Measurements from ENCODE around the gene GIPR.
A peak's percentile ranks its signal among the peaks of the same experiment; 100 is the strongest.
"Not testable (repeated sequence)": the region's sequence is repeated elsewhere in the genome, so short reads cannot be mapped to it uniquely, and the experiment has no call there.

Gene GIPR

DNA sequence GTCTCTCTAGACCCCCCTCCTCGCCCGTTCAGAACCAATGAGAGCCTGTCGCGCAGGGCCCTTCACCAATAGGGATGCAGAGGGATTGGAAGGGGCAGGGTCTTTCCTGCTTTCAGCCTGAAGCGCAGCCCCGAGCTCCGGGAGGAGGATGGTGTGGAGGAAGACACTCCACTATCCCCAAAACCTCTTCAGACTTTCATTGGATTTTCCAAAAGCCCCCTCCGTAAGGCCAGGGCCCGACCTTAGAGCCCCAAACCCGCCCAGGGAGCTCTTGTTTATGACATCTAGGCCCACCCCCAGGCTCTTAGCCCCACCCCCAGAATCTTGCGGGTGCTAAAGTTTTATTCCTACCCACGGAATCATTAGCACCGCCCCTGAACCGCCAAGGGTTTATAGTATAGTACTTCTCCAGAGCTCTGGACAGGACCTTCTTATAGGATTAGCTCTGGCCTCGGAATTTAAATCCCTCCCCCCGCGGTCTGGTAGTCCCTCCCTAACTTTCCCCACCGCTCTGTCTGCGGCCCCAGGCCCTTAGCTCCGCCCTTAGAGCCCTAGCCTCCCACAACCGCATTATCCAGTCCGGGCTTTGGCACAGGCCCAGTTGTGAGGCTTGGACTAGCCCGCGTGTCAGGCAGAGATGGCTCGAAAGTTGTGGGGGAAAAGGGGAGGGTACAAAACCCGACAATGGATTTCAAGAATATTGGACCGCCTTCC is 22.2 kb upstream of the GIPR start:
- DNase-seq, result peak; percentile 55 to 96 (median 88)

DNA sequence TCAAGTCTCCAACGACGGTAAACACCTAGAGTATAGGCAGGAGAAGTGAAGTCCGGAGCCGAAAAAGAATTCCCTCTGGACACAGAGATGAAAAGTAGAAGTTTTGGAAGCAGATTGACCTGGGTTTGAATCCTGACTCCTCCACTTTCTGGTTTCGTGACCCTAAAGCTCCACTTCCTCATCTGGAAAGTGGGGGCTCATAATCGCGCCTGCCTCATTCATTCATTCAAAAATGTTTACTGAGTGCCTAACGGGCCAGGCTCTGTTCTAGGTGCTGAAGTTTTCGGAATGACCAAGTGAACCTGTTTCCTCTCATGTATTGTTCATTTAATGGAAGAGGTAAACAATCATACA is 21.7 kb upstream of the GIPR start:
- no peak for DNase-seq

DNA sequence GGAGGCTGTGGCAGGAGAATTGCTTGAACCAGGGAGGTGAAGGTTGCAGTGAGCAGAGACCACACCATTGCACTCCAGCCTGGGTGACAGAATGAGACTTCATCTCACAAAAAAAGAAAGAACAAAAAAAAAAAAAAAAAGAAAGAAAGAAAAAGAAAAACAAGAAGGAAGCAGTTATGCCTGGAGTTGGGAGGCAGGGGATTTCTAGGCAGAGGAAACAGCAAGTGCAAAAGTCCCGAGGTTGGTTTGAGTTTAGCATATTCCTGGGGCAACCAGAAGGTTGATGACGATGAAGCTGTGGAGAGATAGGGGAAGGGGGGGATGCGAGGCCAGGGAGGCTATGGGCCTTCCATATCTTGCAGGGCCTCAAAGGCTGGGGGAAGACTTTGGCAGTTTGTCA is 17.3 kb upstream of the GIPR start:
- no peak for DNase-seq

DNA sequence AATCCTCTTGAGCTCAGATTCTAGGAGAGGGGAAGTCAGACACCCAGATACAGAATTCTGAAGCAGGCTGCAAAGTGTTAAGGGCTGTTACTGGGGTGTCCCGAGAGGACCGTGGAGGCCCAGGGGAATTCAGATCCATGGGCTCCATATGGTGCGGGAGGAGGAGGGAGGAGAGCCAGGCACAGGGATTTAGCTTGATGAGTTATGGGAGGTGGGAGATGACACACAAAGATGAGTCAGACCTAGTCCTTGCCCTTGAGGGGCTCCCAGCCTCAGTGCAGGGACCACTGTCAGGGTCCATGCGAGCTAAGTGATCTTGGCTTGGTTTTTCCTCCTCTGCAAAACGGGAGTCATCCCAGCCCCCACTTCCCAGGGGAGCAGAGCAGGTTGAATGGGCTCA is 14.4 kb upstream of the GIPR start:
- no peak for DNase-seq

DNA sequence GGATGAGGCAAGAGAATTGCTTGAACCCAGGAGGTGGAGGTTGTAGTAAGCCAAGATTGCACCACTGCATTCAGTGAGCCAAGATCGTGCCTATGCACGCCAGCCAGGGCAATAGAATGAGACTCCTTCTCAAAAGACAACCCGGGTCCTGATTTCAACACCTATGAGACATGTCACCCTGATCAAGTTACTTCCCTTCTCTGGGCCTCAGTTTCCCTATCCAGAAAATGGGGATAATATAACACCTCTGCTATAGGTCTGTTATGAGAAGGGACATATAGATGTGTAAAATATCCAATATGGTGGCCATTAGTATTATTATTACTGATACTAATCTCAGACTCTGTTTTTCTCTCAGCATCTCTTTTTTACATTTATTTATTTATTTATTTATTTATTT is 12.9 kb upstream of the GIPR start:
- no peak for DNase-seq

DNA sequence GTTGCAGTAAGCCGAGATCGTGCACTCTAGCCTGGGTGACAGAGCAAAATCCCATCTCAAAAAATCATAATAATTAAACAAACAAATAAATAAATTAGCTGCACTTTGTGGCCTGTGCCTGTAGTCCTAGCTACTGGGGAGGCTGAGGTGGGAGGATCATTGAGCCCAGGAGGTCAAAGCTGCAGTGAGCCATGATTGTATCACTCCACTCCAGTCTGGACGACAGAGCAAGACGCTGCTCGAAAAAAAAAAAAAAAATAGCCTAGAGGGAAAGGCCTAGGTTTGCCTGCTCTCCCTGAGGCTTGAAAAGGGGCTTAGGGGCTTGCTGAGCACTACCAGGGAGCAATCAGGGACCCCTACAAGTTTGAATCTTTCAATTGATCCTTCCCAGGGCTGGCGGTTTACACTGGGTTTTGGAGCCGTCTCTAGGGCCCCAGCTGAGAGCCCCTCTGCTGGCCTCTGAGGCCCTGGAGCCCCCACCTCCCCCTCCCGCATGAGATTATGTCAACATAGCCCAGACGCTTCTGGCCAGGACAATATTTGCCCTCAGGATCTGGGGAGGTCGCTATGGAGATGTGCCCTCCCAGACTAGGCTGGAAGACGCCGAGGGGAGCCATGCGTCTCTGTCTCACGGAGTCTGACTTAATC is 10.4 kb upstream of the GIPR start:
- DNase-seq, result no peak

DNA sequence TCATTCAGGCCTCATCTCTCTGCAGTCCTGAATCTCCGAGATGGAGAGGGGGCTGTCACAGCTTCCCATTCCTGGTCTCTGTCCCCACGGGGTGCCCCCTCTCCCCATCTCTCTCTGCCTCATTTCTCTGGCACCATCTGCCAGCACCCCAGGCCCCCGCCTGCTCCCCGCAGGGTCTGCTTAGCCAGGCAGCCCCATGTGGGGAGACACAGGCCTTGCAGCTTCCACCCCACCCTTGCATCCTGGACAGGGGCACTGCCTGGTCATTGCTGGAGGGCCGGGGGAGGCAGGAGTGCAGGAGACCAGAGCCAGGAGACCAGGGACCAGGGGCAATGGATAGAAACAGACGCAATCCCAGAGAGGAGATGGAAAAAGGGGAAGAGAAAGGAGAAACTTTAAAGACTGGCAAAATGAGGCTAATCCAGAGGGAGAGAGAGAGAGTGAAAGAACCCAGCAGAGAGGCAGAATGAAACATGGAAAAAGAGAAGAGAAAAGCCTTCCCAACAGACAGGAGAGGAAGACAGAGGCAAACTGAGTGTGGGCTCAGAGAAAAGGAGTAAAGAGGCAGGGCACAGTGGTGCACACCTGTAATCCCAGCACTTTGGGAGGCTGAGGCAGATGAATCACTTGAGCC is 8.8 kb upstream of the GIPR start:
- DNase-seq, result no peak

DNA sequence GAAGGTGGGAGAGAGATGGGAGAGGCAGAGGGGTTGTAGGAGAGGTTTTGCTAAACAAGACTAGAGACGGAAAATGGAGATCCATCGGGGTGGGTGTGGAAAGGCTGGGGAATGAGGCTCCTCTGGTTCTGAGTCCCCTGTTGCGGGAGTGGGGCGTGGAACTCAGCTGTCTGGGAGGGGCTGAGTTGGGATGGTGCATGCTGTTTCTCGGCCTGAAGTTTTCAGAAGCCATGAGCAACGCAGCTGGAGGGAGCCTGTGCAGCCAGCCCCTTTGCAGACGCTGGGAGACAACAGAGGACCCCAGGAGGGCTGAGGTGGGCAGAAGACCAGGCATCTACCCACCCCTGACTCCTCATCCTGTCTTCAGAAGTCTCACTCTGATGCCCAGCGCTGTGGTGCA is 7.4 kb upstream of the GIPR start:
- no peak for DNase-seq

DNA sequence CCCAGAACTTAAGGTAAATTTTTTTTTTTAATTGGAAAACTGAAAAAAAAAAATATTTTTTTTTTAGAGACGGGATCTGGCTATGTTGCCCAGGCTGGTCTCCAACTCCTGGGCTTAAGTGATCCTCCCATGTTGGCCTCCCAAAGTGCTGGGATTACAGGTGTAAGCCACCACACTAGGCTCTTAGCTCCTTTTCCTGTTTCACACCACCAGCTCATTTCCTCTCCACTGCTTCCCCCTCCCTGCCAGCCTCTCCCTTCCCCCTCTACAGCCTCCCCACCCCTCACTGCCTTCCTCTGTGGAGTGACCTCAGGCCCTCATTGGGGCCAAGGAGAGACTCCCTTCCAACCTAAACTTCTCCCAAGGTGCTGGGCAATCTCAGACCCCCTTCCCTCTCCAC is 4.2 kb upstream of the GIPR start:
- no peak for DNase-seq

DNA sequence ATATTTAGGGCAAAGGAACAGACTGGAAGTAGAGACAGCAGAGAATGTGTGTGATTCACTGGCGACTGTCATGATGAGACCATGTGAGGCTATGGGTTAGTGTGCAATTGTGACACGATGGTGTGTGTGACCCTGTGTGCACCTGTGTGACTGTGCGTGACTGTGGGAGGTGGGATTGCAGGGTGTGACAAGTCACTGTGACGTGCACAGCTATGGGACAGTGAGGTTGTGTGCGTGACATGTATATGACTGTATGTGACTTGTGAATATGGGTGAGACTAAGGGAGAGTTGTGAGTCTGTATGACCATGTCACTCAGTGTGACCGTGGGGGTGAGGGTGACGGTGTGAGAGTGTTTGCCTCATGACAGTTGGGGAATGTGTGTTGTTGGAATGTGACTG is 3.4 kb upstream of the GIPR start:
- DNase-seq, result no peak

DNA sequence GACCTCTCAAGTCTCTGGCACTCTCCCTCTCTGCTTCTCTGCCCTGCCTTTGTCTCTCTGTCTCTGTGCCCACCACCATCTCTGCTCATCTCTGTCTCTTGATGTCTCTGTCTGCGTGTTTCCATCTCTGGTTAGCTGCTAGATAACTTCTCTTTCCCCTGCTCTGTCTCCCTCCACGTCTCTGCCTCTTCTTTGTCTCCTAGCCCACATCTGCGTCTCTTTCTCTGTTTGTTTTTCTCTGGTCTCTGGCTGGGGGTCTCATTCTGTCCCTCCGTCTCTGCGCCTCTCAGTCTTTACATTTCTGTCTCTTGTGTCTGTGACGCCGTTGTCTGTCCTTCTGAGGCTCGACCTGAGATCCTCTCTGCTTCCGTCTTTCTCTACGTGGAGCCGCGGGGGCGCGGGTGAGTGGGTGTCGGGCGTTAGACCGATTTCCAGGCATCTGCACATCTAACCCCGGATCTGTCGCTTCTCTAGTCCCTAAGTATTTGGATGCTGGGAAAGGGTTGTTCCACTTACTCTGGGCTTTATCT is 386 bp downstream of the GIPR start:
- DNase-seq, result peak in 2 of 51 donors; percentile 13 to 17

DNA sequence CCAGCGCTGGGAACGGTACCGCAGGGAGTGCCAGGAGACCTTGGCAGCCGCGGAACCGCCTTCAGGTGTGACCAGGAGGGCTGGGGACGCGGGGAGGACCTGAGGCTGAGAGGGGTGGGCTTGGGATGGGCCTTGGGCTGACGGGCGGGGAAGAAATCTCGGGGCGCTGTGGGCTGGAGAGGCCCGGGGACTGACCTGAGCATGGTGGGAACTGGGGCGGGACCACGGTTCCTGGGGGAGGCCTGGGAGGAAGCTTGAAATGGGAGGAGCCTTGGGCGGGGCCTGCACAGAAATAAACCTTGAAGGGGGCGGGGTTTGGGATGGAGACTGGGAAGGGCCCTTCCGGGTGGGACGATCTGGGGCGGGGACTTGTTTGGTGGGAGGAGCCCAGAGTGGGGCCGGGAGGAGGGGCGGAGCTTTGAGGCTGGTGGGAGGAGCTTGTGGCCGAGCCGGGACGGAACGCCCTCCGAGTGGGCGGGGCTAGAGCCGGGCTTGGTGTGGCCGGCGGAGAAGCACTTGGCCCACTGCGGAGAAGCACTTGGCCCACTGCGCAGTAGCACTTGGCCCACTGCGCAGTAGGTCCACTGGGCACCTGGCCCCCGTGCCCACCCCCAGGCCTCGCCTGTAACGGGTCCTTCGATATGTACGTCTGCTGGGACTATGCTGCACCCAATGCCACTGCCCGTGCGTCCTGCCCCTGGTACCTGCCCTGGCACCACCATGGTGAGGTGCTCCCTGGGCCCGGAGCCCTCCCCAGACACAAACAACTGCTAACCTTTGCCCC is 2.8 kb downstream of the GIPR start:
- peak in 46 of 51 donors; percentile 2 to 89 (median 53) for DNase-seq

DNA sequence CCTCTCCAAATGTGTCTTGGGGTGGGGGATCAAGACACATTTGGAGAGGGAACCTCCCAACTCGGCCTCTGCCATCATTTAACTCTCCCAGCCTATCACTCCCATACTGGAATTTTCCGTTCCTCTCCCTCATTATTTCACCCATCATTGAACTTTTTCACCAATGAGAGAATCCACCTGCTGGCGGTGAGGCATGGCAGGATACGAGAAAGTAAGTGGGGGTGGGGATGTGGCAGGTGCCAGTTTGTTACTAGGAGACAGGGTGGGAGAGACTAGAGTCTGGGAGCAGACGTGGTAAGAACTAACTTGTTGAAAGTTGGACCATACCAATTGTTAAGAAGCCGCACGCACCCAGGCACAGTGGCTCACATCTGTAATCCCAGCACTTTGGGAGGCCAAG is 6.9 kb downstream of the GIPR start:
- no peak for DNase-seq

DNA sequence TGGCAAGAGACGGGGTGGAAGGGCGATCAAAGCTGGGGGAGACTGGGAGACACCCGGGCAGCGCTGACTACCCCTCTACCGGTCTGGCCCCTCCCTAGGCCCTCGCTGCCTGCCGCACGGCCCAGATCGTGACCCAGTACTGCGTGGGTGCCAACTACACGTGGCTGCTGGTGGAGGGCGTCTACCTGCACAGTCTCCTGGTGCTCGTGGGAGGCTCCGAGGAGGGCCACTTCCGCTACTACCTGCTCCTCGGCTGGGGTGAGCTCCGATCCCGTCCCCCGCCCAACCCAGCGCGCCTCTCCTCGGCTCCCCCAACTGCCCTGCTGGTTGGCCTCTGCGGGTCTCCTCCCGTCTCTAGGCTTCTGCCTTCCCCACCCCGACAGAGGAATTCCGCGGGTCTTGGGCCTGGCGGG is 8.8 kb downstream of the GIPR start:
- DNase-seq, result peak in 1 of 51 donors; percentile 2

DNA sequence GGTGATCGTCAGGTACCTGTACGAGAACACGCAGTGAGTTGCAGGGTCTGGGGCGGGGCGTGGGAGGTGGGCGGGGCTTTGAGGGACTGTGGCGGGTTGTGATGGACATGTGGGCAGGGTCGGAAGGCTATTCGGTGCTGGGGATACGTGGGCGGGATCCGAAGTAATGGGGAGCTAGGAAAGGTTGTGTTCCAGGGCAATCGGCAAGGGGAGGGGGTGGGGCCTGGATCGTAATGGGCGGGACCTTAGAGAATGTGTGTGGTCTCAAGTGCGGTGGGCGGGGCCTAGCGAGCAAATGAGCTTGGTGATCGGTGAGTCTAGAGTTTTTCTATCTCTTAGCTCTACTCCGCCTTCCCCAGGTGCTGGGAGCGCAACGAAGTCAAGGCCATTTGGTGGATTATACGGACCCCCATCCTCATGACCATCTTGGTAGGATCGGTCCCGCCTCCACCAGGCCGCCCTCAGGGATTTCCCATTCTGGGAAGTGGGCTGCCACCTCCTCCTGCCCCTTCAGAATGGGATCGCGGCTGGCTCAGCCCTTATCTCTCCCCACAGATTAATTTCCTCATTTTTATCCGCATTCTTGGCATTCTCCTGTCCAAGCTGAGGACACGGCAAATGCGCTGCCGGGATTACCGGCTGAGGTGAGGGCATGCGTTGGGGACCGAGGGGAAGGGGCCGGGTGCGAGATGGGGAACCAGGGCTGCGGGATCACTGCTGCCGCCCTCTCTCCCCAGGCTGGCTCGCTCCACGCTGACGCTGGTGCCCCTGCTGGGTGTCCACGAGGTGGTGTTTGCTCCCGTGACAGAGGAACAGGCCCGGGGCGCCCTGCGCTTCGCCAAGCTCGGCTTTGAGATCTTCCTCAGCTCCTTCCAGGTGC is 9.6 kb downstream of the GIPR start:
- DNase-seq, result peak in 43 of 51 donors; percentile 2 to 87 (median 56)

DNA sequence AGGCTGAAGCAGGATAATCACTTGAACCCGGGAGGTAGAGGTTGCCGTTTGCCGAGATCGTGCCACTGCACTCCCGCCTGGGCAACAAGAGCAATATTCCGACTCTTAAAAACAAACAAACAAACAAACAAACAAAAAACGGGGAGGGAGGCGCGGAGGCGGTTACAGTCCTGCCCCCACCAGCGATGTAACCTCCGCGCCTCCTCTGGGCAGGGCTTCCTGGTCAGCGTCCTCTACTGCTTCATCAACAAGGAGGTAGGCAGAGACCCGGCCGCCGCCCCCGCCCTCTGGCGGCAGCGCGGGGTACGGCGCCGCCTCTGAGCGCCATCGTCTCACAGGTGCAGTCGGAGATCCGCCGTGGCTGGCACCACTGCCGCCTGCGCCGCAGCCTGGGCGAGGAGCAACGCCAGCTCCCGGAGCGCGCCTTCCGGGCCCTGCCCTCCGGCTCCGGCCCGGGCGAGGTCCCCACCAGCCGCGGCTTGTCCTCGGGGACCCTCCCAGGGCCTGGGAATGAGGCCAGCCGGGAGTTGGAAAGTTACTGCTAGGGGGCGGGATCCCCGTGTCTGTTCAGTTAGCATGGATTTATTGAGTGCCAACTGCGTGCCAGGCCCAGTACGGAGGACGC is 13.5 kb downstream of the GIPR start:
- DNase-seq, result peak in 50 of 51 donors; percentile 28 to 92 (median 78)

DNA sequence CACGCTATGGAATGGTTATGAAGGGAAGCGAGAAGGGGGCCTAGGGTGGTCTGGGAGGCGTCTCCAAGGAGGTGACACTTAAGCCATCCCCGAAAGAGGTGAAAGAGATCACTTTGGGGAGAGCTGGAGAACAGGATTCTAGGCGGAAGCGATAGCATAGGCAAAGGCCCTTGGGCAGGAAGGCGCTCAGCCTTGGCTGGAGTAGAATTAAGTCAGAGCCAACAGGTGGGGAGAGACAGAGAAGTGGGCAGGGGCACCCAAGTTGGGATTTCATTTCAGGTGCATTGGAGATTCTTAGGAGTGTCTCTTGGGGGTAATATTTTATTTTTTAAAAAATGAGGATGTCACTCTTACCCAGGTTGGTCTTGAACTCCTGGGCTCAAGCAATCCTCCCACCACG is 14.1 kb downstream of the GIPR start:
- no peak for DNase-seq

DNA sequence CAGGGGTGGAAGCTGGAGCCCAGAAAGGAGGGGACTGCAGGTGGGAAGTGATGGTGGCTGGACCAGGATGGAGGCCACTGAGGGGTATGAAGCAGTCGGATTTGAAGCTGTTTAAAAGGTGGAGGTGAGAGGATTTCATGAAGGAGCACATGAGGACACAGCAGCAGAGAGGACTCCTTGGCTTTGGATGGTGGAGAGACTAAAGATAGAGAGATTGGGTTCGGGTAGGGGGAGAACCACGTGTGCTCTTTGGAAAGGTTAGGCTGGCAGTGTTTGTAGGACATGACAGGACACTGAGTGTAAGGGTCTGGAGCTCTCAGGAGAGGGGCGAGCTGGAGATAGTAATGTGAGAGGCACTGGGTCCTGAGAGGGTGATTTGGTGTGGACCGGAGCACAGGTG is 14.9 kb downstream of the GIPR start:
- DNase-seq, result no peak

DNA sequence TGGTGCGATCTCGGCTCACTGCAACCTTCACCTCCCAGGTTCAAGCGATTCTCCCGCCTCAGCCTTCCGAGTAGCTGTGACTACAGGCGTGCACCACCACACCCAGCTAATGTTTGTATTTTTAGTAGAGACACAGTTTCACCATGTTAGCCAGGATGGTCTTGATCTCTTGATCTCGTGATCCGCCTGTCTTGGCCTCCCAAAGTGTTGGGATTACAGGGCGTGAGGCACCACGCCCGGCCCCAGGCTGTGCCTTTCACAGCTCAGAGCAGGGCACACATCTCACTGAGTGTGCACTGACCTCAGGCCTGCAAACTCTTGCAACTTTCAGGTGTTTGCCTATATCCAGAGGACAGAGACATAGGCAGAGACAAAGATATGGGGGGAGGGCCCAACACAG is 17.0 kb downstream of the GIPR start:
- DNase-seq, result not testable (repeated sequence)

DNA sequence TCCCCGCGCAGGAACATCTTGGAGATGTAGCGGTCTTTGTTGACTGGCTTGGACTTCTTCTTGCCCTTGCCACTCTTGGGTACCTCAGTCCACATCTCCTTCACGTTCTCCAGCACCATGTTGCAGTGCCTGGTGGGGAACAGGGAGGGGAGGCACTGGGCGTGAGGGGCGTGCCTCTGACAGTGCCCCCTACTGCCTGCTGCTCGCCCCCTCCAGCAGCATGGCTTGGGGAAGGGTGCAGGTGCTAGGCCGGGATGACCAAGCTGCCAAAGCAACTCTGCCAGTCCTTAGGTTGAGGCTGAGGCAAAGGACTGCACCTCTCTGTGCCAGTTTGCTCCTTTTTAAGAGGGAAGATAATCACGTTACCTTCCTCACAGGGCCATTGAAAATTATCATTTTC is 19.6 kb downstream of the GIPR start:
- no peak for DNase-seq

Measured in hypothalamus (tissue), 51 donors.